OCI-LY3 (cell line): Measurements from ENCODE around the gene CAAP1.
A peak's percentile ranks its signal among the peaks of the same experiment; 100 is the strongest.

ENCODE experiments used
- EZH2phosphoT487 ChIP-seq: fragments of 200-600 bp; shearing (Covaris generic); IDR thresholded peaks from 2 replicates; pipeline ENCODE4 v1.6.1; 2018; ENCODE audit warnings: antibody characterized with exemption, mixed run types, low read depth
- TF ChIP-seq, protein P1 (sequence below): fragments of 200-600, 300-600 bp; sonication (generic); IDR thresholded peaks from 2 replicates; pipeline ENCODE4 v1.5.1; 2014; ENCODE audit warnings: antibody characterized with exemption, low read length, low read depth

DNA sequence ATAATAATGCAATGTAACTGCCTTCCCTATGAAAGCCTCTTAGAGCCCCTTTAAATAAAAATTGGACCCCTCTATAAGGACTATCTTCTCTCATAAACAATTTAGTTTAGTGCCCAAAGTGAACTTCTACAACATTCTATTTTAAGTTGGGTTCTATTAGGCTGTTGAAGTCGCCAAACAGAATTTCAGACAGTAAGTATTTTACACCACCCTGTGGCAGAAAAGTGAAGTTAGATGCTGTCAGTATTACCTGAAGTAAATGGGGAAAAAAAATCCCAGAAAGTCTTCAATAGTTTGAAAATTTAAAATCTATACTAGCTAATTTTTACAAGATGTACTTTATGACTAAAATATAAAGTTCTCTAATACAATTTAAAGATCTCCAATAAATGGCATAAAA, 29.5 kb downstream of the CAAP1 start:
- TF ChIP-seq, protein P1, sequence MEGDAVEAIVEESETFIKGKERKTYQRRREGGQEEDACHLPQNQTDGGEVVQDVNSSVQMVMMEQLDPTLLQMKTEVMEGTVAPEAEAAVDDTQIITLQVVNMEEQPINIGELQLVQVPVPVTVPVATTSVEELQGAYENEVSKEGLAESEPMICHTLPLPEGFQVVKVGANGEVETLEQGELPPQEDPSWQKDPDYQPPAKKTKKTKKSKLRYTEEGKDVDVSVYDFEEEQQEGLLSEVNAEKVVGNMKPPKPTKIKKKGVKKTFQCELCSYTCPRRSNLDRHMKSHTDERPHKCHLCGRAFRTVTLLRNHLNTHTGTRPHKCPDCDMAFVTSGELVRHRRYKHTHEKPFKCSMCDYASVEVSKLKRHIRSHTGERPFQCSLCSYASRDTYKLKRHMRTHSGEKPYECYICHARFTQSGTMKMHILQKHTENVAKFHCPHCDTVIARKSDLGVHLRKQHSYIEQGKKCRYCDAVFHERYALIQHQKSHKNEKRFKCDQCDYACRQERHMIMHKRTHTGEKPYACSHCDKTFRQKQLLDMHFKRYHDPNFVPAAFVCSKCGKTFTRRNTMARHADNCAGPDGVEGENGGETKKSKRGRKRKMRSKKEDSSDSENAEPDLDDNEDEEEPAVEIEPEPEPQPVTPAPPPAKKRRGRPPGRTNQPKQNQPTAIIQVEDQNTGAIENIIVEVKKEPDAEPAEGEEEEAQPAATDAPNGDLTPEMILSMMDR: peak; percentile 40
- TF ChIP-seq EZH2phosphoT487: no peak
